Fibroblast of skin of right biceps (primary cell): ENCODE data around the gene FGFR3.

Experiments
- DNase-seq: peaks from one replicate; pipeline ENCODE4 v3.0.0-alpha.2; 2013

The FGFR3 gene

GRCh38 chr4:1770791-1771231 is 22.3 kb upstream of the FGFR3 start:
- no peak for DNase-seq

DNA sequence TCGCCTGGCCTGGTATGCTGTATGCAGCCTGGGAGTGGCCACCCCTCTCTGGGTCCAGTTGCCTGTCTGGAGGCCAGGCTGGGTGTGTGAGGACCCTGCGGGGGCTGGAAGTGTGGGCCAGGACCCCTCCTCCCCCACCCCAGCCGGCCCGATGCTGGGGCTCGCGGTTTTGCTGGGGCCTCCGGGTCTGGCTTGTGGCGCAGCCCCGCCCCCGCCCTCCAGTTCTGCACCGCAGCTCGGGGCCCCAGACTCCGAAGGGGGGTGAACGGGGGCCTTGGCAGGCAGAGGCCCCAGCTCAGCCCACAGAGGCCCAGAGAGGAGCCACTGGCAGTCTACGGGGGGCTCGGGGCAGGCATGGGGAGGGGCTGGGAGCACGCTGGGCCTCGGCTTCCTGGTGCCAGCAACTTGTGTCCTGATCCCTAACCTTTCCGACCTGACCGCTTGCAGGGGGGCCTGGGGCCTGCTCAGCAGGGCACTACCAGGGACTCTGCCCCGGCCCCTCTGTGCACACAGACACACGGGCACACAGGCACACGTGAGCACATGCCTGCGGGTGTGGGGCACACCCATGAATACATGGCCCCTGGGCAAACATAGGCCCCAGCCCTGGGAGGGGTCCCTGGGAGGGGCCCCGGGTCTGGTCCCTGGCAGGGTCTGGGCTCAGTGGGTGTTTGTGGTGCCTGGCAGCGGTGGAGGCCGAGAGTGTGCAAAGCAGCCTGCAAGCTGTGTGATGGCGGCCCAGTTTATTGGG is 21.4 kb upstream of the FGFR3 start:
- no peak for DNase-seq

GRCh38 chr4:1772853-1773538 is 20.1 kb upstream of the FGFR3 start:
- DNase-seq: no peak

DNA sequence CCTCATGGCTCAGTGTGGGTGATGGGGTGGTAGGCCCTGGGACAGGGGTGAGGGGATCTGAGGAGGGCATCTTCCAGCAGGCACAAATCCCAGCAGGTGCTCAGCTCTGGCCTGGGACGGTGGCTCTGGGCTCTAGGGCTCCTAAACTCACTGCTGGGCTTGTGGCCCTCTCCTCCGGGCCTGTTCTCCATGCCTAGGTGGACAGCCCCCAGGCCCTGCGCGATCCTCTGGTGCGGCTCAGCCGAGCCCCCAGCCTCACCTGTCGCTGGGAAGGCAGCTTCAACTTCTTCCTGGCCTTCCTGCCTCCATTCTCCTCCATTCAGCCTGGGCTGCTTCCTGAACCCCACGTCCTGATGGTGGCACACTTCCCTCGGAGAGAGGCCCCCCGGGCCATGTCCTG is 19.3 kb upstream of the FGFR3 start:
- DNase-seq: no peak

DNA sequence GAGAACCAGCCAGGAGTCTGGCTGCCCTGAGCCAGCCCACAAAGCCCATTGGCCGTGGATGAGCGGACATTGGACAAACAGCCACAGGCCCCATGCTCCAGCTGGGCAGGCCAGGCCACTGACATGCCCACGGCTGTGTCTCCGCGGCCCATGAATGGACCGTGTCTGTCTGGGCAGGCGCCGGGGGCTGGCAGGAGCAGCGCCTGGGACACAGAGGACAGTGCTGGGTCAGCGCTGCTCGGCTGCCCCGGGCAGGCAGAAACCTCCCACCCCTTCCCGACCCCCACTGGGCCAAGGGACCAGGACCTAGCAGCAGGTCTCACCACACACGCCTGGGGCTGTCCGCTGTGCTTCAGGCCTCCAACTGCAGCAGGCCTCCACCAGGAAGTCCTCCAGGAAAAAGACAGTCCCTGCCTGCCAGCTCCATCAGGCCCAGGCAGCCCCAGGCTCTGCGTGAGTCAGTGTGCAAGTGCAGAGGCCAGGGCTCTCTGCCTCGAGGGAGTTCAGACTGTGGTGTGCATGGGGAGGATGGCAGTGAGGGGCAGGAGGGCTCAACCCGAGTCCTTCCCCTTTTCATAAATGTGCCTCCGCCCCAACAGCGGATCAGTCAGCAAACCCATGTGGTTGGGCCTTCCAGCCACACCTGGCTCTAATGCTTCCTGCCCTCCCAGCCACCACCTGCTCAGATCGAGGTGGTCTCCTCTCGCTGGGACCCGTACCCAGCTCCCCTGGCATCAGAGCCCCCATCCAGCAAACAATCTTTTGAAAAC is 17.2 kb upstream of the FGFR3 start:
- DNase-seq: no peak

- DNase-seq: no peak
Measured at GRCh38 chr4:1776521-1777161, 16.5 kb upstream of the FGFR3 start.

DNA sequence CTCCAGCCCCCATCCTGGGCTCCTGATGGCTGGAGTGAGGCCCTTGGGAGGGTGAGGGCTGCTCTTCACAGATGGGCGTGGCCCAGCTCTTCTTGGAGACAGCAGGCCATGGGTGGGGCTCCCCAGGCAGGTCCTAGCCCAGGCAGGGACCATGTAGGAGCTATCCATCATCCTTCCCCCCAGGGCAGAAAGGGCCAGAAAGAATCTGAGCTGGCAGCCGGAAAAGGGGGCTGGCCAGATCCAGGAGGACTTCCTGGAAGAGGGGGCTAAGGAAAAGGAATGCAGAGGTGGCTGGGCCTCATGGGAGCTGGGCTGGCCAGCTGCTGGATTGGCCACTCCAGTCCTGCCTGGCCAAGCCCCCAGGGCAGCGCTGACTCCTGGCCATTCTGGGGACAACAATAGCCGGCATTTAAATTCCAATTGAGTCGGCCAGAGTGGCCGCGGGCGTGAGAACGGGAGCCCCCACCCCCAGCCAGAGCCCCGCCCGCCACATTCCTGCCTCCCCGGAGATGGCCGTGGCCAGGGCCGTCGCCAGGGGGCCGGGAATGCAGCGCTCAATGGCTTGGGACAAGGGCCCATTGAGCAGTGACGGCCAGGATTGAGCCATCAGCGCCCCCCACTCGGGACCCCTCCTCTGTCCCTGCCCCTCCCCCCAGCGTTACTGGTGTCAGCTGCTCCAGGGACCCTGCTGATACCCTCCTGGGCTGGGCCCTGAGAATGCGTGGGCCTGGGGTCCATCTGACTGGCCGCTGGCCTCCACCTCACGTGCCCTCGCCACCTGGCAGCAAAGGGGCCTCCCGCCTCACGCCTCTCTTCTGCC is 15.1 kb upstream of the FGFR3 start:
- peak; percentile 35 for DNase-seq

- DNase-seq: no peak
Measured at GRCh38 chr4:1778642-1779392, 14.3 kb upstream of the FGFR3 start.

DNA sequence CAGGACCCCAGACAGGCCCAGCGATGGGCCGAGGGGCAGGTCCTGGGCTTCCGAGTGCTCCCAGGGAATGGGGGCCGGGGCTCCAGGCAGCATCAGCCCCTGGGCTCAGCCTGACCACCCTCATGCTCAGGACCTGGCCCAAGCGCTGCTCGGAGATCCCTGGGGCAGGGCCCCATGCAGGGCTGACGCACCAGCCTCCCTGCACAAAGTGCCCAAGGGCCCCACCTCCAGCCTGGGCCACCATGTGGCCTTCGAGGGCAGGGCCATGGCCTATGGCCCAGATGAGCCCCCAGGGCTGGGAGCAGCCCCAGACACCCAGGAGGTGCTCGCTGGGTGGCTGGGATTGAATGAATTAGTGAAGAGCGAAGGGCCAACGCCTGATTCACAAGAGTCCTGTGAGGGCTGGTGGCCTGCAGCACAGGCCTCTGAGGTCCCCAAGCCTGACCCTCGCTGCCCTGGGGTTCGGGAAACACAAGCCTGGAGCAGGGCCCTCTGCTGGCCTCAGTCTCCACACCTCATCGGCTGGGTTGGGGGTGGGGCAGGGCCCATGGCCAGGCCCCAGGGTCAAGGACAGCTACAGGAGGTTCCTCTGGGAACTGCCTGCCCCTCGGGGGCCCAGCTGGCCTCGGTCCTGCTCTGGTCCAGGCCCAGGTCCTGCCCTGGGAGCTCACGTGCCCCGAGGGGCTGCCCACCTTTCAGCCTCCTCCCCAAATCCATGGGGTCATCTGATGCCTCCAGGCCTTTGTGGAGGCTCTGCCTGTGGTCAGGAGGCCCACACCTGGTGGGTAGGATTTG is 13.3 kb upstream of the FGFR3 start:
- DNase-seq: no peak

GRCh38 chr4:1780435-1780834 is 12.7 kb upstream of the FGFR3 start:
- no peak for DNase-seq

DNA sequence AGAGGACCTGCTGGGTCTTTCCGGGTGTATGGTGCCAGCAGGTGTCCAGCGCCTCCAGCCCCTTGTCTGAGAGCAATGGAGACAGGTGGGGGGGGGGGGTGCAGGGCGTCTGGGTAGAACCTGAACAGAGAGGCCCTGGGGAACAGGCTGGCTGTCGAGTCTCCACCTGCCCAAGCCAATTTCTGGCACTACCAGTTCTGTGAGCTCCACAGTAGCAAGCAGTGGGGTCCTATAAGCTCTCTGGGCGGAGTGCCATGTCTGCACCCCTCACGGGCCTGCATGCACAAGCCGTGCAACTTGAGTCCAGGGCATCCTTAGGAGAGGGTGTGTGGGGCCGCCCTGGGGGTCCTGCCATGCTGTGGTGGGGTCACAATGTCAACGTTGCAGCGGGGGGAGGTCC is 10.1 kb upstream of the FGFR3 start:
- DNase-seq: no peak

DNA sequence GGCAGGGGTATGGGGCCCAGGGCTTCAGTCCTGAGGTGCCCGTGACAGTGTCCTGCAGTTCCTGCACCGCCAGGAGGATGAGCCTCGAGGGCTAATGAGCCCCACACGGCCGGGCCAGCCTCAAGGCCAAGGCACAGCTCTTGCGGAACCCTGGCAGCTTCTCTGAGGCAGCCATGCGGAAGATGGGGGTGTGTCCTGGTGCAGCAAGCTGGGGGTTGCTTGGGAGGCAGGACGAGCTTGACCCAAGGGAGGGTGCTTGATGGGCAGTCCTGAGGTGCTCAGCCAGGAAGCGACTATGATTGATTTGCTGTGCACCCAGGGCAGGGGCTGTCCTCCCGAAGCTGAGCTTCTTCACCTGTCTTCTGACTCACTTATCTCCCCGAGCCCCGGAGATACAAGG is 9.1 kb upstream of the FGFR3 start:
- no peak for DNase-seq

- DNase-seq: no peak
Measured at GRCh38 chr4:1784395-1784788, 8.7 kb upstream of the FGFR3 start.

DNA sequence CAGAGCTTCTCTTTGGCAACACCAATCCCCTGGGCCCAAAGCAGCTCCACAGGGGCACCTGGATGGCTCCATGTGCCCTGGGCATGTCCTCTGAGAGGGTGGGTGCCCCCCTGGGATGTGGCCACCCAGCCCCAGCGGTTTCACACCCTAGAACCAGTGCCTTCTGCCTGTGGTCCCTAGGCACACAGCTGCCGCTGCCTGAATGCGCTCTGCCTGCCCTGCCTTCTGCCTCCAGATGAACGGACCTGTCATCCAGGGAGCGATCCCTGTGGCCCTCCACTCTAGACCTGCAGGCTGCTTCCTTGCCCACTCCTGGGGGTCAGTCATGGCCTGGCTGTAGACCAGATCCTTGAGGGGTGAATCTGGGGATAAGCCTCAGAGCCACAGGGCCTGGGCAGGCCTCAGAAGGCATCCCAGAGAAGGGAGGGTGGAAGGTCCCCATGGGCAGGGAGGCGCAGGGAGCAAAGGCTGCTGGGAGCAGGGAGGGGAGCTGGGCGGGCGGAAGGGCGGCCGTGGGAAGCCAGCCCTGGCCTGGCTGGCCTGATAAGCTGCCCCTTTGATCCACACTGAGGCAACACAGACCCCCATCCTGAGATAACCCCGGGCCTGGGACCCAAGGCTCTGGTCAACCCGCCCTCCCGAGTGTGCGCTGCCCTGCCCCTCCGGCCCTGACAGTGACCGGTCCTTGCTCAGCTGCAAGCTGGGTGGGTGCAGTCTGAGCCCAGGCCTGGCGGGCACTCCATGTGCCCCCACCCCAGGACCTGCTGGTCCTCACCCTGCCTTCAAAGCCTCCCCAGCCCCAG is 8.1 kb upstream of the FGFR3 start:
- DNase-seq: no peak

DNA sequence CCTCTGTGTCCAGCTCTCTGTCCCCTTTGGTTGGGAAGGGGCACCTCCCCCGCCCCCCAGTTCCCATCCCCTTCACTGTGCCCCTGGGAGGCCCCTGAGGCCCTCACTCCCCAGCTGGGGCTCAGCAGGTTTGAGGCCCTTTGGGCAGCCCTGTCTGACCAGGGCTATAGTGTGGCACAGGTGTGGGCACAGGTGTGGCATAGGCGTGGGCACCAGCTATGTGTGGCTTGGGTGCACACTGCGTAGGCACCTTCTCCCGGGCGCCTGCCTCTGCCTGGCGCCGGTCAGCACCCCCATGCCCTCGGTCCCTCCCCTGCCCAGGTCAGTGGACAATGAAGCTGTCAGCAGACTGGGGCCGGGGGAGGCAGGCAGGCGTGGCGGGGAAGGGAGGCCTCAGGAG is 7.5 kb upstream of the FGFR3 start:
- no peak for DNase-seq

DNA sequence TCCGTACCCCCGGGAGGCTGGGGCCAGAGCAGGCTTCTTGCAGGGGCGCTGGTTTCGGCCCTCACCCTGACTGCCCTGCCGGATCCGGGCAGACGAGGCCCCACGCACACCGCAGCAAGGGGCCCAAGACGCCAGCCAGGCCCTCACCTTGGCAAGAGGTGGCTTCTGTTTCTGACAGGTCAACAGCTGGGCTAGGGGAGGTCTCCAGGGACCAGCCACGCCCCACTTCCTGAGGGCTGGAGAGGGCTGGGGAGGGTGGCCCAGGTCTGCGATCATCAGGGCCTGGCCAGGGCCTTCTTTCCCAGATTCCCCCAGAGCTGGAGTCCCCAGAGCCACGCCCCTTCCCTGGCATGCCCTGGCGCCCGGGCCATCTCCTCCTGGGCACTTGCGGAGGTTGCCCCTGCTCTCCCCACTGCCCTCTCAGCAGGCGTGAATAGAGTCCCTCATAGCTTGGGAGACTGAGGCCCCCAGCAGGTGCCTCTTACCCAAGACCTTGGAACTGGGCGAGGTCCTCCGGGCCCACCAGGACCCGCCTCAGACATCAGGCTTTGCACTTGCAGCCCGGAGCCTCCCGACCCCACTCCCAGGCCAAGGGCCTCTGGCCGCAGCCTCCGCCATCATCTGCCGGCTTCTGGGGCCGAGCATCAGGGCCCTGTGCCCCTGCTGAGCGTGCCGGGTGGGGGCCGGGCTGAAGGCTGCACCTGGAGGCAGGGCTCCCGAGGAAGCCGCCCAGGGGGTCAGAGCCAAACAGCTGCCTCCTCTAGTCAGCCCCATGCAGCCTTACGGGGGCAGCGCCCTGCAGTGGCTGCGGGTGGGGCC is 6.3 kb upstream of the FGFR3 start:
- no peak for DNase-seq

- no peak for DNase-seq
Measured at GRCh38 chr4:1787411-1788077, 5.5 kb upstream of the FGFR3 start.

- peak; percentile 7 for DNase-seq
Measured at GRCh38 chr4:1788254-1788973, 4.7 kb upstream of the FGFR3 start.
